GM12891 (cell line): Measurements from ENCODE around the gene ANKRD40CL.

Experiments
- POLR2A ChIP-seq: IDR thresholded peaks from 2 replicates; pipeline ENCODE4 v1.6.1; 2011; ENCODE audit warnings: low read depth, low read length, control low read depth
- POLR2AphosphoS5 ChIP-seq: IDR thresholded peaks from 2 replicates; pipeline ENCODE4 v1.6.1; 2011; ENCODE audit warnings: low read depth, low read length, control low read depth
- TAF1 ChIP-seq: IDR thresholded peaks from 2 replicates; pipeline ENCODE4 v1.6.1; 2011; ENCODE audit warnings: low read depth, low read length, control low read depth

- TF ChIP-seq POLR2A, result no peak
- no peak for TF ChIP-seq POLR2AphosphoS5
- TF ChIP-seq TAF1, result no peak
These were observed 36.4 kb upstream of the ANKRD40CL start for GRCh38 chr17:50803676-50804075.
